ENCODE data around the gene RAG1.

RAG1 gene

GRCh38 chr11:36609383-36609782, 41.6 kb downstream of the RAG1 start:
- Histone ChIP-seq H3K27me3 (ENCODE audit: control insufficient read depth, insufficient read depth, low read length) (no peaks in the 10 kb centered on the region), H3K4me1 (ENCODE audit: control insufficient read depth, insufficient read depth, low read length) (no peaks in the 10 kb centered on the region), H3K9me3 (ENCODE audit: control insufficient read depth, insufficient read depth, low read length) (no peaks in the 10 kb centered on the region), H3K27ac (ENCODE audit: low read length) (no peak overlapping the region), H3K36me3 (ENCODE audit: control insufficient read depth, insufficient read depth, low read length) (no peaks in the 10 kb centered on the region), H3K4me3 (ENCODE audit: low read length) (no peak overlapping the region)
- no CpG with 5 or more reads among the region's 2 CpGs for WGBS (ENCODE audit: insufficient coverage, insufficient read length)
- DNase-seq (ENCODE audit: low read depth, low spot score) = no peak

- WGBS (ENCODE audit: insufficient coverage, insufficient read length) = no CpG with 5 or more reads among the region's 3 CpGs
- Histone ChIP-seq H3K36me3 (ENCODE audit: control insufficient read depth, insufficient read depth, low read length) (no peaks in the 10 kb centered on the region), H3K27me3 (ENCODE audit: control insufficient read depth, insufficient read depth, low read length) (no peaks in the 10 kb centered on the region), H3K4me1 (ENCODE audit: control insufficient read depth, insufficient read depth, low read length) (no peaks in the 10 kb centered on the region), H3K27ac (ENCODE audit: low read length) (no peak overlapping the region), H3K9me3 (ENCODE audit: control insufficient read depth, insufficient read depth, low read length) (no peaks in the 10 kb centered on the region), H3K4me3 (ENCODE audit: low read length) (no peak overlapping the region)
- no peak for DNase-seq (ENCODE audit: low read depth, low spot score)
Observed at GRCh38 chr11:36615826-36616225, 48.0 kb downstream of the RAG1 start.

GRCh38 chr11:36617543-36618362, 49.9 kb downstream of the RAG1 start:
- no peak for DNase-seq (ENCODE audit: low read depth, low spot score)
- Histone ChIP-seq H3K36me3 (ENCODE audit: control insufficient read depth, insufficient read depth, low read length) (no peaks in the 10 kb centered on the region), H3K27me3 (ENCODE audit: control insufficient read depth, insufficient read depth, low read length) (no peaks in the 10 kb centered on the region), H3K4me1 (ENCODE audit: control insufficient read depth, insufficient read depth, low read length) (no peaks in the 10 kb centered on the region), H3K9me3 (ENCODE audit: control insufficient read depth, insufficient read depth, low read length) (no peaks in the 10 kb centered on the region), H3K27ac (ENCODE audit: low read length) (no peak overlapping the region), H3K4me3 (ENCODE audit: low read length) (no peak overlapping the region)
- no CpG with 5 or more reads among the region's 6 CpGs for WGBS (ENCODE audit: insufficient coverage, insufficient read length)

GRCh38 chr11:36618363-36619047, 50.7 kb downstream of the RAG1 start:
- H3K27me3 ChIP-seq (ENCODE audit: control insufficient read depth, insufficient read depth, low read length) = no peaks in the 10 kb centered on the region
- no peaks in the 10 kb centered on the region for H3K36me3 ChIP-seq (ENCODE audit: control insufficient read depth, insufficient read depth, low read length)
- H3K4me3 ChIP-seq (ENCODE audit: low read length) = no peak overlapping the region
- WGBS (ENCODE audit: insufficient coverage, insufficient read length) = no CpG with 5 or more reads among the region's 3 CpGs
- H3K9me3 ChIP-seq (ENCODE audit: control insufficient read depth, insufficient read depth, low read length) = no peaks in the 10 kb centered on the region
- no peak for DNase-seq (ENCODE audit: low read depth, low spot score)
- no peak overlapping the region for H3K27ac ChIP-seq (ENCODE audit: low read length)
- H3K4me1 ChIP-seq (ENCODE audit: control insufficient read depth, insufficient read depth, low read length) = no peaks in the 10 kb centered on the region

DNA sequence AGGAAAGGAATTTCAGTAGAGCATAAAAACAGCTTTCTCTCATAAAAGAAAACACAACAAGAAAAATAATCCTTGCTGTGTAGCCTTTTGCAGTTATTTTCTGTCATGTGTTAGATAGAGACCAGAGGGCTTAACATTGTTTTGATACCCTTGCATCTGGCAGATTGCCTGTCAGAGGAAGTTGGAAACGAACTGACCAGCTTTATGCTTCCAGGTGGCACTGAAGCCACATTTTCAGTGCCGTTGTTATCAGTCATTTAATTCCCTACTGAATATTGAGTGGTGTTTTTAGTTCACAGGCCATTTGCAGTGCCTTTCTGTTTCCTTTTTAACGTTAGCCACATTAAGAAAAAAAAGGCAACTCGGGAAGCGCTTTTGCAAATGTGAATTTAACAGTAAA, 51.7 kb downstream of the RAG1 start:
- WGBS (ENCODE audit: insufficient coverage, insufficient read length) = no CpG with 5 or more reads among the region's 5 CpGs
- H3K27me3 ChIP-seq (ENCODE audit: control insufficient read depth, insufficient read depth, low read length) = no peaks in the 10 kb centered on the region
- no peaks in the 10 kb centered on the region for H3K36me3 ChIP-seq (ENCODE audit: control insufficient read depth, insufficient read depth, low read length)
- DNase-seq (ENCODE audit: low read depth, low spot score) = no peak
- H3K4me1 ChIP-seq (ENCODE audit: control insufficient read depth, insufficient read depth, low read length) = no peaks in the 10 kb centered on the region
- no peak overlapping the region for H3K27ac ChIP-seq (ENCODE audit: low read length)
- H3K4me3 ChIP-seq (ENCODE audit: low read length) = no peak overlapping the region
- no peaks in the 10 kb centered on the region for H3K9me3 ChIP-seq (ENCODE audit: control insufficient read depth, insufficient read depth, low read length)

DNA sequence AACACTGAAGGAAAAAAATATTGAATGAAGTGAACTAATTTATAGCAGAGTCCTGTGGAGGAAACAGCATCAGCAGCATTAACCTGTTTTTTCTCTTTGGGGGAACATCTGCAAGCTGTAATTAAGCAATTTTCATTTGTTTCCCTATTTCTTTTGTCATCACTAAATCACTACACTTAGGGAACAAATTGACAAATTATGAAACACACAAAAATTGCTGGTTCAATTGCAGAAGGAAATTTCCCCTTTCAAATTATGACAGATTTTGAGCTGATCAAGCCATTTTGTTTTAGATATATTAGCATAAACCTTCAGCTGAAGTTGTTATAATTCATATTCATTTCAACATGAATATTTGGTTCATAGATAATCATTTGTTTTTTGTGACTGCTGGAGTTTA, 52.4 kb downstream of the RAG1 start:
- no peak overlapping the region for H3K27ac ChIP-seq (ENCODE audit: low read length)

DNA sequence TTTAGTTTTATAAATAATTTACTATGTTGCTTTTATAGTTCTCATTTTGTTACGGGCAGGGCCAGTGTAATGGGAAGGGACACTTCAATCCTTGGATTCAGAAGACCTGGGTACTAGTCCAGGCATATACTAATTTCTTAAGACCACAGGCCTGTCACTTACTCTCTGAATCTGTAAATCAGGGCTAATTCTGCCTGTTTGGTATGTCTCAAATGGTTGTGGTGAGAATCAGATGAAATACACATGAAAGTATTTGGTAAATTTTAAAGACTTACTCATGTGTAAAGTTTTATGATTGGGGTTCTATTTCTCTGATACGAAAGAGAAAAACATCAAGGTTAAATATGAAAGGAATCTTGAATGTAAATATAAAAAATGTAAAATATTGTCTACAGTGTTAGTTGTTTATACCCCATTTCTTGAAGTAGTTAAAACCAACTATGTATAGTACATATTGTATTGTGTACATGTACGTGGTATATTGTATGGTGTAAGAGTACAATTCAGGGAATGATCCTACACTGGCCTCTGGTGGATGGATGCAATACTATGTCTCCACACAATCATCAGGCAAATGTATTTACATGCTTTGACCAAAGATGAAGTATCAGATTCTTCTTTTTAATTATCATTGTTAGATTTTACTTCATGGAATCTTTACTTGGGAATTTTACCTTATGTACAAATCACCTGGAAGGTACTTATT, 54.8 kb downstream of the RAG1 start:
- no peaks in the 10 kb centered on the region for H3K27me3 ChIP-seq (ENCODE audit: control insufficient read depth, insufficient read depth, low read length)
- no peaks in the 10 kb centered on the region for H3K36me3 ChIP-seq (ENCODE audit: control insufficient read depth, insufficient read depth, low read length)
- no peak overlapping the region for H3K4me3 ChIP-seq (ENCODE audit: low read length)
- no peak for DNase-seq (ENCODE audit: low read depth, low spot score)
- no peaks in the 10 kb centered on the region for H3K4me1 ChIP-seq (ENCODE audit: control insufficient read depth, insufficient read depth, low read length)
- 100% methylated on average over 1 of the region's 3 CpGs for WGBS (ENCODE audit: insufficient coverage, insufficient read length)
- H3K9me3 ChIP-seq (ENCODE audit: control insufficient read depth, insufficient read depth, low read length) = no peaks in the 10 kb centered on the region
- no peak overlapping the region for H3K27ac ChIP-seq (ENCODE audit: low read length)

More for the DNA sequence above, 52.4 kb downstream of the RAG1 start:
- Histone ChIP-seq H3K27me3 (ENCODE audit: control insufficient read depth, insufficient read depth, low read length) (no peaks in the 10 kb centered on the region), H3K36me3 (ENCODE audit: control insufficient read depth, insufficient read depth, low read length) (no peaks in the 10 kb centered on the region), H3K9me3 (ENCODE audit: control insufficient read depth, insufficient read depth, low read length) (no peaks in the 10 kb centered on the region), H3K4me3 (ENCODE audit: low read length) (no peak overlapping the region), H3K4me1 (ENCODE audit: control insufficient read depth, insufficient read depth, low read length) (no peaks in the 10 kb centered on the region)
- DNase-seq (ENCODE audit: low read depth, low spot score) = no peak

DNA sequence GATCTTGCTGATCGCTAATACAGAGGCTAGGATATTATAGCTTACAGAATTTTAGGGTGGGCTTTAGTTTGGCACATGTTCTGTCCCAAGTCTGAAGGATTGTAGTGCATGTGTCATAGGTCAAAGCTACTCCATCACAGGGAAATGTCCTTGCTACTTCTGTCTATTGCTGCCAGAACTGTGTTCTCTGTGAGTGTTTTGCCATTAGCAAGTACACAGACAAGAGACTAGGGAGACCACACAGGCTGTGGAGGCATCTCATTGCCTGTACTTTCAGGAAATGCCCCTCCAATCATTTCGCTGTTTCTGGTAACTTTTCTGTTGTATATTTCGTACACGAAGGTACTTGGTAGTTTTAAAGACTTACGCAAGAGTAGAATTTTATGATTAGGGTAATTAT, 55.7 kb downstream of the RAG1 start:
- H3K4me1 ChIP-seq (ENCODE audit: control insufficient read depth, insufficient read depth, low read length) = no peaks in the 10 kb centered on the region
- H3K9me3 ChIP-seq (ENCODE audit: control insufficient read depth, insufficient read depth, low read length) = no peaks in the 10 kb centered on the region
- no peak overlapping the region for H3K27ac ChIP-seq (ENCODE audit: low read length)
- H3K36me3 ChIP-seq (ENCODE audit: control insufficient read depth, insufficient read depth, low read length) = no peaks in the 10 kb centered on the region
- no peak for DNase-seq (ENCODE audit: low read depth, low spot score)
- WGBS (ENCODE audit: insufficient coverage, insufficient read length) = 100% methylated on average over 4 of the region's 5 CpGs
- no peak overlapping the region for H3K4me3 ChIP-seq (ENCODE audit: low read length)
- H3K27me3 ChIP-seq (ENCODE audit: control insufficient read depth, insufficient read depth, low read length) = no peaks in the 10 kb centered on the region

- Histone ChIP-seq H3K27me3 (ENCODE audit: control insufficient read depth, insufficient read depth, low read length) (no peaks in the 10 kb centered on the region), H3K4me1 (ENCODE audit: control insufficient read depth, insufficient read depth, low read length) (no peaks in the 10 kb centered on the region), H3K36me3 (ENCODE audit: control insufficient read depth, insufficient read depth, low read length) (no peaks in the 10 kb centered on the region), H3K4me3 (ENCODE audit: low read length) (no peak overlapping the region), H3K27ac (ENCODE audit: low read length) (no peak overlapping the region), H3K9me3 (ENCODE audit: control insufficient read depth, insufficient read depth, low read length) (no peaks in the 10 kb centered on the region)
- no CpG with 5 or more reads among the region's 1 CpG for WGBS (ENCODE audit: insufficient coverage, insufficient read length)
- DNase-seq (ENCODE audit: low read depth, low spot score) = no peak
Observed at GRCh38 chr11:36627006-36627405, 59.2 kb downstream of the RAG1 start.

GRCh38 chr11:36627471-36627870, 59.7 kb downstream of the RAG1 start:
- Histone ChIP-seq H3K4me3 (ENCODE audit: low read length) (no peak overlapping the region), H3K27me3 (ENCODE audit: control insufficient read depth, insufficient read depth, low read length) (no peaks in the 10 kb centered on the region), H3K36me3 (ENCODE audit: control insufficient read depth, insufficient read depth, low read length) (no peaks in the 10 kb centered on the region), H3K27ac (ENCODE audit: low read length) (no peak overlapping the region), H3K9me3 (ENCODE audit: control insufficient read depth, insufficient read depth, low read length) (no peaks in the 10 kb centered on the region), H3K4me1 (ENCODE audit: control insufficient read depth, insufficient read depth, low read length) (no peaks in the 10 kb centered on the region)
- DNase-seq (ENCODE audit: low read depth, low spot score) = no peak
- WGBS (ENCODE audit: insufficient coverage, insufficient read length) = no CpG with 5 or more reads among the region's 2 CpGs

Measured in iPS DF 6.9 (cell line).